MCF 10A (cell line): ENCODE measurements around the gene NRXN3. TPM values are rescaled to one million over a fixed set of nuclear protein-coding genes. Genes with fewer than 3 reads are reported as not detected.
A peak's percentile ranks its signal among the peaks of the same experiment; 100 is the strongest.

Experiments
- BruUV-seq: library from RNA; stranded (reverse); fragments of 400-500 nt; replicated peaks from 2 replicates; lab custom pipeline; 2021; lab: Mats Ljungman, UMichigan
- CTCF ChIA-PET: fragments of 300-600 bp; sonication (Branson Sonifier 250); formaldehyde crosslinking; extraction: SDS; loops from one replicate; lab custom pipeline; 2021; ENCODE audit warnings: antibody characterized with exemption, inconsistent platforms; lab: Yijun Ruan, JAX
- POLR2A ChIA-PET: fragments of 300-600, 350-650 bp; sonication (Branson Sonifier 250); formaldehyde crosslinking; extraction: SDS; loops from one replicate; lab custom pipeline; 2020; ENCODE audit warnings: antibody characterized with exemption, inconsistent platforms; lab: Yijun Ruan, JAX
- DNase-seq: peaks from one replicate; pipeline ENCODE4 v3.0.0-alpha.2; 2018; ENCODE audit not compliant: unreplicated experiment
- H3K27ac Mint-ChIP-seq: one replicate; pipeline ENCODE4 v1.8.0; 2022; ENCODE audit warnings: mild to moderate bottlenecking, low read depth, mixed read lengths; ENCODE audit not compliant: unreplicated experiment
- H3K27me3 Mint-ChIP-seq: one replicate; pipeline ENCODE4 v1.8.0; 2022; ENCODE audit warnings: mixed read lengths; ENCODE audit not compliant: insufficient read depth, unreplicated experiment
- H3K36me3 Mint-ChIP-seq: one replicate; pipeline ENCODE4 v1.8.0; 2022; ENCODE audit warnings: mild to moderate bottlenecking, moderate library complexity, mixed read lengths; ENCODE audit not compliant: insufficient read depth, unreplicated experiment
- H3K4me1 Mint-ChIP-seq: one replicate; pipeline ENCODE4 v1.8.0; 2022; ENCODE audit warnings: mixed read lengths; ENCODE audit not compliant: insufficient read depth, unreplicated experiment
- H3K4me3 Mint-ChIP-seq: one replicate; pipeline ENCODE4 v1.8.0; 2022; ENCODE audit warnings: mild to moderate bottlenecking, moderate library complexity, mixed read lengths; ENCODE audit not compliant: unreplicated experiment
- H3K9me3 Mint-ChIP-seq: one replicate; pipeline ENCODE4 v1.8.0; 2022; ENCODE audit warnings: mixed read lengths; ENCODE audit not compliant: unreplicated experiment
- intact Hi-C: fragments of 100-400 bp; cut with micrococcal nuclease; formaldehyde crosslinking; loops from 2 replicates; pipeline ENCODE4 v1.14.1; 2022
- total RNA-seq: library from RNA; stranded (reverse); gene quantifications from 2 replicates; pipeline ENCODE4 v1.2.3, GENCODE V29; 2022
- TF ChIP-seq, protein P1 (sequence below): fragments of 200-600 bp; IDR thresholded peaks from one replicate; pipeline ENCODE4 v1.8.0; 2022; ENCODE audit warnings: antibody characterized with exemption, mild to moderate bottlenecking; ENCODE audit not compliant: unreplicated experiment

Gene NRXN3
- total RNA-seq, 1 experiment from 2014 or later, result not detected

DNA sequence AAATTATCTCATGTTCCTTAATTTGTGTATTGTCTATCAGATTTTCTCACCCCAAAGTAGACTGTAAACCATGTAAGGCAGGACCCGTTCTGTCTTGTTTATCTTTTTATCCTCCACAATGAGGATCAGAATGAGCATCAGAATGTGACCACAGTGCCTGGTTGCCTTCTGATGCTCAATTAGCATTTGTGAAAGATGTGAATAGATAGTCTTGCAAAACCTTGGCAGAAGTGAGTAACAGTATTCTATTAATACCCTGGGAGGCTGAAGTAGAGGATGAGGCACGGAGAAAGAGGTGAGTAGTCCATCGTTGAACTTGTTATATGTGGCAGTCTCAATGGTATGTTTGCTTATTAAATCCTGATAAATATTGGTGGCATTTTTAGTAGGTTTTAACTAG is 781.4 kb downstream of the NRXN3 start:
- Mint-ChIP-seq H3K9me3 (no peaks in the 10 kb centered on the region), H3K27me3 (peaks cover 40% of the 10 kb centered on the region), H3K36me3 (no peaks in the 10 kb centered on the region), H3K4me1 (no peaks in the 10 kb centered on the region), H3K27ac (no peak overlapping the region), H3K4me3 (no peak overlapping the region)
- ChIA-PET CTCF (interaction anchor here (3.3 kb wide), 1 partner anchor 9 kb away, joined by 36 read pairs; no protein-coding TSS in a partner anchor), POLR2A (no interaction called here)
- DNase-seq, result no peak
- TF ChIP-seq, protein P1, sequence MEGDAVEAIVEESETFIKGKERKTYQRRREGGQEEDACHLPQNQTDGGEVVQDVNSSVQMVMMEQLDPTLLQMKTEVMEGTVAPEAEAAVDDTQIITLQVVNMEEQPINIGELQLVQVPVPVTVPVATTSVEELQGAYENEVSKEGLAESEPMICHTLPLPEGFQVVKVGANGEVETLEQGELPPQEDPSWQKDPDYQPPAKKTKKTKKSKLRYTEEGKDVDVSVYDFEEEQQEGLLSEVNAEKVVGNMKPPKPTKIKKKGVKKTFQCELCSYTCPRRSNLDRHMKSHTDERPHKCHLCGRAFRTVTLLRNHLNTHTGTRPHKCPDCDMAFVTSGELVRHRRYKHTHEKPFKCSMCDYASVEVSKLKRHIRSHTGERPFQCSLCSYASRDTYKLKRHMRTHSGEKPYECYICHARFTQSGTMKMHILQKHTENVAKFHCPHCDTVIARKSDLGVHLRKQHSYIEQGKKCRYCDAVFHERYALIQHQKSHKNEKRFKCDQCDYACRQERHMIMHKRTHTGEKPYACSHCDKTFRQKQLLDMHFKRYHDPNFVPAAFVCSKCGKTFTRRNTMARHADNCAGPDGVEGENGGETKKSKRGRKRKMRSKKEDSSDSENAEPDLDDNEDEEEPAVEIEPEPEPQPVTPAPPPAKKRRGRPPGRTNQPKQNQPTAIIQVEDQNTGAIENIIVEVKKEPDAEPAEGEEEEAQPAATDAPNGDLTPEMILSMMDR, result no peak
- BruUV-seq, result no TSS peak
- intact Hi-C loops, result no loop called here

DNA sequence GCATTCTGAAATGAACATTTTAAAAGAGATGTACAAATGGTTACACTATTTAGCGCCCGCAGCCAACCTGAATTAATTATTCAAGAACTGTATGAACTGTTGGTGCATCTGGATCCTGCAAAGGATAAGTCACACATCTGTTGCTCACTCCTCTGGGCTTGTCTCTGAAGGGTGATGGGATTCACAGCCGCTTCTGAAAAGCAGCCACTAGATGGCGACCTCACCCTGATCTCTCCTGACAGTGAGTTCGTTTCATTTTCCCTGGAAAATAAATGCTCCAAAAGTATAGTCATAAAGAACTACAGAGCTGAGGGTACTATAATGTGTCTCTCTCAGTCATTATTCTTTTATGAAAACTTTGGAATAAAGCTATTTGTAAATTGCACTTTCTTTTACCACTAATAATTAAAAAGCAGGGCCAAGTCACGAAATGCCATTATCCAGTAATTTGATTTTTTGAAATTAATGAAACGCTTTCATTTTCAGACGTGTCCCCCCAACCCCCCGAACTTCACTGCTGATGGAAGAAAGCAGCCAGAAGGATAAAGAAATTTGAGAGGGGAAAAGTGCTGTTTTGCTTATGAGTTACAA is 789.6 kb downstream of the NRXN3 start:
- H3K27me3 Mint-ChIP-seq, result peaks cover 53% of the 10 kb centered on the region
- DNase-seq, result peak; percentile 70
- CTCF ChIA-PET, result interaction anchor here (0.5 to 4.6 kb wide), 46 partner anchors 9 to 1999 kb away, joined by 3 to 43 read pairs (median 3); no protein-coding TSS in a partner anchor
- no peaks in the 10 kb centered on the region for H3K4me1 Mint-ChIP-seq
- H3K36me3 Mint-ChIP-seq, result no peaks in the 10 kb centered on the region
- H3K9me3 Mint-ChIP-seq, result no peaks in the 10 kb centered on the region
- TF ChIP-seq, protein P1, result peak; percentile 76
- intact Hi-C loops, result no loop called here
- no peak overlapping the region for H3K4me3 Mint-ChIP-seq
- POLR2A ChIA-PET, result interaction anchor here (0.6 kb wide), 1 partner anchor 150 kb away, joined by 3 read pairs; no protein-coding TSS in a partner anchor
- H3K27ac Mint-ChIP-seq, result no peak overlapping the region
- BruUV-seq, result no TSS peak

DNA sequence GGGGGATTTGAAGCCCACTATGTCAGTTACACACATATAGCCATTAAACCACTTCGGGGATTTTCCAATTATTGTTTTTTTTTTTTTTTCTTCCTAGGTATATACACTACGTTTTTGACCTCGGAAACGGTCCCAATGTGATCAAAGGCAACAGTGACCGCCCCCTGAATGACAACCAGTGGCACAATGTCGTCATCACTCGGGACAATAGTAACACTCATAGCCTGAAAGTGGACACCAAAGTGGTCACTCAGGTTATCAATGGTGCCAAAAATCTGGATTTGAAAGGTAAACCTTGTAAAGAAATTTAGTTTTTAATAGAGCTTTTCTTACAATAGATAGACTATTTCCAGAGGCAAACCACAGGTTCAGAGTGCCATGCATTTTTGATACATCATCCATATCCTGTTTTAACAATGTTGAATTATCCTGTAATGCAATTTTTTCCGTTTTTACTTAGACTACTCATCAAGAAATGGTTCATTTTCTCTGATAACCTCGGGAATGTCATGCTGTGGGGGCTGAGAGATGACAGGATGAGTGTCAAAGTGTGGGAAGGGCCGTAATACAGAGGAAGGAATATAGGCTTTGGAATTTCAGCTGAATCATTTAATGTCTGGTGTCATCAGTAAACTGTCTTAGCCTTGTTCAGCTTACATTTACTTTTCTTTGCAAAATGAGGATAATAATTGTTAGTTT is 797.1 kb downstream of the NRXN3 start:
- intact Hi-C loops, result loop anchor here (5.0 kb wide), 1 partner anchor 720 kb away; no protein-coding TSS in a partner anchor
- no TSS peak for BruUV-seq
- POLR2A ChIA-PET, result no interaction called here
- TF ChIP-seq, protein P1, result no peak
- H3K9me3 Mint-ChIP-seq, result no peaks in the 10 kb centered on the region
- no peaks in the 10 kb centered on the region for H3K4me1 Mint-ChIP-seq
- H3K27me3 Mint-ChIP-seq, result peaks cover 48% of the 10 kb centered on the region
- H3K4me3 Mint-ChIP-seq, result no peak overlapping the region
- H3K36me3 Mint-ChIP-seq, result no peaks in the 10 kb centered on the region
- no peak overlapping the region for H3K27ac Mint-ChIP-seq
- CTCF ChIA-PET, result interaction anchor here (0.5 to 2.9 kb wide), 10 partner anchors 8 to 1896 kb away, joined by 3 to 24 read pairs (median 3); no protein-coding TSS in a partner anchor
- DNase-seq, result no peak

DNA sequence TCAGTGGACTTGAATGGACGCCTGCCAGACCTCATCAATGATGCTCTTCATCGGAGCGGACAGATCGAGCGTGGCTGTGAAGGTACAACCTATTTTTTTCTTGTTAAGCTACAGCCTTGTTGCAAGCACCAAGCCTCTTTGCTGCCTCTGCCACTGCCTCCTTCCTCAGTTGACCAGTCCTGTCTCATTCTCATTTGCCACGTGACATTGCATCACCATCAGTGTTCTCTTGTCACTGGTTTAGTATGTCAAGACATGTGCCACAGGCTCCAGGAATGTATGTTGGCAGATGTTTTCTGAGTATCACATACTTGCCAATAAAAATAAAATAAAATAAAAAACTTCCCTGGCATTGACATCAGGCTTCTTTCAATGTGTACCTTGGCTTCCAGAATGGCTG is 798.1 kb downstream of the NRXN3 start:
- no peaks in the 10 kb centered on the region for H3K36me3 Mint-ChIP-seq
- H3K4me3 Mint-ChIP-seq, result no peak overlapping the region
- CTCF ChIA-PET, result interaction anchor here (0.6 to 2.9 kb wide), 14 partner anchors 9 to 1895 kb away, joined by 3 to 24 read pairs (median 4); no protein-coding TSS in a partner anchor
- H3K27ac Mint-ChIP-seq, result no peak overlapping the region
- TF ChIP-seq, protein P1, result no peak
- intact Hi-C loops, result loop anchor here (2.0 to 5.0 kb wide), 2 partner anchors 719 to 1883 kb away; no protein-coding TSS in a partner anchor
- peaks cover 38% of the 10 kb centered on the region for H3K27me3 Mint-ChIP-seq
- no TSS peak for BruUV-seq
- POLR2A ChIA-PET, result no interaction called here
- no peaks in the 10 kb centered on the region for H3K4me1 Mint-ChIP-seq
- DNase-seq, result no peak
- H3K9me3 Mint-ChIP-seq, result no peaks in the 10 kb centered on the region
